NCI-H748 (cell line): ENCODE measurements around the gene MAGEA3.
A peak's percentile ranks its signal among the peaks of the same experiment; 100 is the strongest.
"Not testable (repeated sequence)": the region's sequence is repeated elsewhere in the genome, so short reads cannot be mapped to it uniquely, and the experiment has no call there.

ENCODE experiments used
- DNase-seq: peaks from one replicate; lab custom pipeline; 2025; ENCODE audit not compliant: unreplicated experiment; lab: John Stamatoyannopoulos, UW

The MAGEA3 gene

GRCh38 chrX:152697952-152698931 lies at the start of gene MAGEA3:
TSS of gene MAGEA3 (plus strand) at chrX:152698794. CDS start at chrX:152700833, 2,039 bp downstream.
- DNase-seq = not testable (repeated sequence)

GRCh38 chrX:152652060-152652459 lies 46.5 kb upstream of the MAGEA3 start:
- no peak for DNase-seq

- no peak for DNase-seq
Measured at GRCh38 chrX:152652467-152652866, 46.1 kb upstream of the MAGEA3 start.

GRCh38 chrX:152656087-152656486 lies 42.5 kb upstream of the MAGEA3 start:
- no peak for DNase-seq

GRCh38 chrX:152656890-152657289 lies 41.7 kb upstream of the MAGEA3 start:
- DNase-seq = no peak

- DNase-seq = no peak
Measured at GRCh38 chrX:152658302-152658701, 40.3 kb upstream of the MAGEA3 start.

- DNase-seq = no peak
Measured at GRCh38 chrX:152663086-152663485, 35.5 kb upstream of the MAGEA3 start.

GRCh38 chrX:152674135-152674534 lies 24.5 kb upstream of the MAGEA3 start:
- DNase-seq = no peak

- DNase-seq = not testable (repeated sequence)
Measured at GRCh38 chrX:152674652-152675051, 23.9 kb upstream of the MAGEA3 start.

- DNase-seq = not testable (repeated sequence)
Measured at GRCh38 chrX:152681012-152681411, 17.6 kb upstream of the MAGEA3 start.

- not testable (repeated sequence) for DNase-seq
Measured at GRCh38 chrX:152700390-152700789, 1.8 kb downstream of the MAGEA3 start.

- DNase-seq = not testable (repeated sequence)
Measured at GRCh38 chrX:152706500-152706899, 7.9 kb downstream of the MAGEA3 start.

GRCh38 chrX:152709173-152709572 lies 10.6 kb downstream of the MAGEA3 start, which contains the start of gene CSAG2:
TSS of gene CSAG2 (minus strand) at chrX:152709273. CDS start at chrX:152709112, 161 bp downstream.
- DNase-seq = not testable (repeated sequence)

- DNase-seq = not testable (repeated sequence)
Measured at GRCh38 chrX:152713195-152713594, 14.6 kb downstream of the MAGEA3 start.

- DNase-seq = not testable (repeated sequence)
Measured at GRCh38 chrX:152713815-152714787, 15.5 kb downstream of the MAGEA3 start, which contains the start of gene MAGEA2B. TSS of gene MAGEA2B (plus strand) at chrX:152714628. CDS start at chrX:152717107, 2,479 bp downstream.

GRCh38 chrX:152725409-152725808 lies 26.8 kb downstream of the MAGEA3 start:
- no peak for DNase-seq

- DNase-seq = peak; percentile 89
Measured at GRCh38 chrX:152733261-152733975, 34.8 kb downstream of the MAGEA3 start, which contains the start of the genes CSAG1 and MAGEA12. TSS of gene CSAG1 (minus strand) at chrX:152733721. CDS start at chrX:152732460, 1,261 bp downstream. TSS of gene MAGEA12 (plus strand) at chrX:152733757. CDS start at chrX:152736162, 2,405 bp downstream.

GRCh38 chrX:152734143-152734858 lies 35.7 kb downstream of the MAGEA3 start:
- DNase-seq = not testable (repeated sequence)

- DNase-seq = no peak
Measured at GRCh38 chrX:152735101-152735500, 36.5 kb downstream of the MAGEA3 start.
